C1 segment of cervical spinal cord (tissue), 14 donors: ENCODE measurements around the gene BTG4.

Experiments
- DNase-seq, 14 donors: peaks; one replicate each; lab custom pipeline; 2025; lab: John Stamatoyannopoulos, UW

Gene BTG4

GRCh38 chr11:111537336-111537860 lies 25.2 kb upstream of the BTG4 start:
- no peak for DNase-seq

DNA sequence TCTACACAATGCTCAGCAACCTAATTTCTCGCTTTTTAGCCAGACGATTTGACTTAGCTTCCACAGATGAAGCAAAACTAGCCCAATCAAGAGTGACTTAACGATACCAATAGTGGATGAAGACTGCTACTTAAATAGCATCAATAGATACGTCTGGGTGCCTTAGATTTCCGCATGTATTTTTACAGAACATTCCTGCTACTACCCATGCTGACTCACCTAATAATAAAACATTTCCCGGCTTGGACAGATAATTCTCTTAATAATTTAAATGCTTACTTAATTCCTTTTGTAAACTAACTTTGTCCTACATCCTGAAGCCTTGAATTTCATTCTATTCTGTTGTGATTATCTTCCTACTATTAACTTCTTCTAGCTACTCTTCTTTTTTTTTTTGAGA lies 23.1 kb upstream of the BTG4 start:
- DNase-seq = no peak

DNA sequence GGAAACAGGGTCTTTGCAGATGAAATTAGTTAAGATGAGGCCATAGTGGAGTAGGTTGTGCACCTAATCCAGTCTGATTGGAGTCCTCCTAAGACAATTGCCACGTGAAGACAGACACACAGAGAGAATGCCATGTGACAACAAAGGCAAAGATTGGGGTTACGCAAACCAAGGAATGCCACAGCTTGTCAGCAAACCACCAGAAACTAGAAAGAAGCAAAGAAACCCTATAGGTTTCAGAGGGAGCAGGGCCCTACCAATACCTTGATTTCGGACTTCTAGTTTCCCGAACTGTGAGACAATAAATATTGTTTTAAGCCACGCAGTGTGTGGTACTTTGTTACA lies 20.2 kb upstream of the BTG4 start:
- no peak for DNase-seq

DNA sequence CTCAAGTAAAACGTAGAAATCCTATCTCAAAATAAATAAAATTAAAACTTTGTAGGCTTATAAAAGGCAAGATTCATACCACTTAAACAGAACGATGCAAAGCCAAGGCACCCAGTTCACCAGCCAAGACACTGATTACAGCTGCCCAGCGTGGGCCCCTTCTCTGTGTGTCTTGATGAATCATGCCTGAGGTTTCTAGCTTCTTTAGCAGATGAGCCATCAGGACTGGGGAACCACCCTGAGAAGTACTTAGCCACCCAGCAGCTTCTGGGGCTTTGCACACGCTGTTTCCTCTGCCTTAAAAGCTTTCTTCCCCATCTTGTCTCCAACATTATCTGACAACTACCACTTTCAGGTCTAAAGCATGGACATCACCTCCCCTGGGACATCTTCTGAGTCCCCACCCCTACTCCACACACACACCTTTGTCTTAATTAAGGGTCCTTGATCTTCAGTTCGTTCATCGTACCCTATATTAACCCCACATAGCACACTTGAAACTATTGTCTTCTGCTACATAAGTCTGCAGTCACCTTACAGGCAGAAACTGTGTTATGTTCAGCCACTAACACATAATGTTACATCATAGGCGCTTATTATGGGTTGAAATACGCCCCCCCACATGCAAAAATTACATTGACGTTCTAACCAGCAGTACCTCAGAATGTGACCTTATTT lies 19.6 kb upstream of the BTG4 start:
- DNase-seq = no peak

- no peak for DNase-seq
Observed at GRCh38 chr11:111531136-111531535, 18.9 kb upstream of the BTG4 start.

DNA sequence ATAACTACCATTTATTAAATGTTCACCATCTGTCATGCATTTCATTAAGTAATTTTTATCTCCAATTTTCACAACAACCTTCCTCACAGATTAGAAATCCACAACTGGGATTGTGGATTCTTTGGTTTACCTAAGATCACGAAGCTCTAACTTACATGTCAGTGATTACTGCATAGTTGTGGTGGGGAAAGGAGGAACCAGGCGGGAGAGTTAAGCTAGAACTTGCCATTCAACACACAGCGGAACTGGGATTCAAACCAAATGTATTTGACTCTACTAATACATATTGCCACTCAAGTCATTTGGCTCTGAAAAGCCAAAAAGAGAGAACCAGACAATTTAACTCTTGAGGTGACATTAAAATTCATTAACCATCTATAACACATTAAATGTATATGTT lies 17.9 kb upstream of the BTG4 start:
- no peak for DNase-seq

- no peak for DNase-seq
Observed at GRCh38 chr11:111528557-111528956, 16.4 kb upstream of the BTG4 start.

- no peak for DNase-seq
Observed at GRCh38 chr11:111527279-111527678, 15.1 kb upstream of the BTG4 start.

DNA sequence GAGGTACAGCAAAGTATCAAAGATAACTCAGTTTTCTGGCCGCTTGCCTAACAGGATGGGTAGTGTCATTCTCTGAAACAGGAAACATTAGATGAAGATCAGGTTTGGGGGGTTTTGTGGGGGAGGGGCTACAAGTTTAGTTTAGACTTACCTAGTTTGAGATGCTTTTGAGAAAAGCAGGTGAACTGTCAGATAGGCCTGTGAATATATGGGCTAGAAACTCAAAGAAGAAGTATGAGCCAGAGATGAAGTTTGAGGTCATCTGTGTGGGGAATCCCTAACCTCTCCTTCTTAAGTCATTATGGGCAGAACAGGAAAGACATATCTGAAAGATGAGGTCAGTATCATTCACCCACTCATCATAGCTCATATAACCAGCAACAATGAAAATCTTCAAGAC lies 14.3 kb upstream of the BTG4 start:
- DNase-seq = no peak

GRCh38 chr11:111525456-111525855 lies 13.3 kb upstream of the BTG4 start:
- DNase-seq = no peak

- DNase-seq = no peak
Observed at GRCh38 chr11:111524056-111524455, 11.9 kb upstream of the BTG4 start.

- no peak for DNase-seq
Observed at GRCh38 chr11:111523343-111523742, 11.2 kb upstream of the BTG4 start.

DNA sequence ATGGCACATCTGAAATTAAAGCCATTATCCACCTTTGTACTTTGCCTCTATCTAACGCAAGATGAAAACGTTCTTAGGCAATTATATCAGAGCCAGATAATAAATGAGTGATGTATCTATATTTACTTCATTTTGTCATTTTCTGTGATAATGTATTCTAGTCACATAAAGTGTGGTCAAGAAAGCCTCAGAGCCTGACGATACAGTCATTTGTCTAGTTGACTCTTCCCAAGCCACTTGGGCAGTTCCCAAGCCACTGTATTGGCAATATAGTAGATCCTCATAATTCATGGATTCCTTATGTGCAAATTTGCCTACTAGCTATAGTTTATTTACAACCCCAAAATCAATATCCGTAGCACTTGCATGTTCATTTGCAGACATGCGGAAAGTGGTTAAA lies 10.2 kb upstream of the BTG4 start:
- no peak for DNase-seq

- DNase-seq = no peak
Observed at GRCh38 chr11:111521135-111521534, 8.9 kb upstream of the BTG4 start.

GRCh38 chr11:111520560-111520959 lies 8.4 kb upstream of the BTG4 start:
- DNase-seq = no peak

- DNase-seq = no peak
Observed at GRCh38 chr11:111518668-111519067, 6.5 kb upstream of the BTG4 start.

GRCh38 chr11:111515591-111515990 lies 3.4 kb upstream of the BTG4 start:
- no peak for DNase-seq

DNA sequence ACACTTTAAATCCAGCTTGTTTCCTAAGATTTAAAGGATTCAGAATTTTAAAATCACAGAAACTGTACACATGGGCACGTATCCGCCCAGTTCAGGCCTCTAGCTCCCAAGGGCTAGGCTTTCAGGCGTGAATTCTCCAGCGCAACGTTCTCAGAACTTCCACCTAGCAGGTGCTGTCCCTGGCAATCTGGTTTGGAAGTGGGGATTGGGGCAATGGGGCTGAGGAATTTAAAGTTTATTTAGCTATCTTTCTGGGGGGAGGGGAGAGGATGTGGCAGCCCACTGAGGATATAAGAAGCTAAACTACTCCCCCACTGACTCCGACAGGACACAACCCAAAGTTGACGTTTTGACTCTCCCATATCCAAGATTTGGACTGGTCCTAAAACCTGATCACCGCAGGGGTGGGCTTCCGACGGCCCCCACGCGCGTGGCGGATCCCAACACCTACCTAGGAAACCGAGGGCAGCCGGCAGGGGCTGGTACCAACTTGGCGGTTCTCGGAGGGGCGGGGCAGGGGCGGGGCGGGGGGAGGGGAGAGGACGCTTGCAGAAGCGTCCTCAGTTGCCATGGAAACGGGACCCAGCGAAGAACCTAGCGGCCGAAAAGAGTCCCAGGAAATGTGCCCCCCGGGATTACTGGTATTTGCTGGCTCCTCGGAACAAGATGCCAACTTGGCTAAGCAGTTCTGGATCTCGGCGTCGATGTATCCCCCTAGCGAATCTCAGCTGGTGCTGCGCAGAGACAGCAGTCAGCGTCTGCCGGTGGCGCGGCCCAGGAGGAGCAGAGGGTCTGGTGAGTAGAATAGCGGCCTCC lies 2.2 kb upstream of the BTG4 start, which contains the start of gene HOATZ:
Gene HOATZ, plus strand, starts transcription at position 563 of the 816 bp plus-strand sequence. Its CDS starts 7 bp downstream, at position 570.
- DNase-seq = peak in 2 of 14 donors; percentile 14 to 28

DNA sequence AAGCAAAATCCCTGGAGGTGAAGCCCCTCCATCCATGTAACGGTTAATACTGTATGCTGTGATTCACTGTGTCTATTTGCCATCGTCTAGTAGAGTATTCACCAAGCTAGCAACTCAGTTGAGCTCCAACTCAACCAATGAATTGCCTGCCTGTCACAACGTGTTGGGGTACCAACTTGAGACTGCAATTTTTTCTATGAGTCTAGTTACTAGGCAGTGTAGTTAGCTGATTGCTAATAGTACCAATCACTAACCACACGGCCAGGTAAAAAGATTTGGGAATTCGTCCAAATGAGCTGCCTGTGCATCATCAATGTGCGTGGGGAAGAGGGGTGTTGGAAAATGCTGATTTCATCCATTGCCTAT lies 1.0 kb upstream of the BTG4 start:
- no peak for DNase-seq

DNA sequence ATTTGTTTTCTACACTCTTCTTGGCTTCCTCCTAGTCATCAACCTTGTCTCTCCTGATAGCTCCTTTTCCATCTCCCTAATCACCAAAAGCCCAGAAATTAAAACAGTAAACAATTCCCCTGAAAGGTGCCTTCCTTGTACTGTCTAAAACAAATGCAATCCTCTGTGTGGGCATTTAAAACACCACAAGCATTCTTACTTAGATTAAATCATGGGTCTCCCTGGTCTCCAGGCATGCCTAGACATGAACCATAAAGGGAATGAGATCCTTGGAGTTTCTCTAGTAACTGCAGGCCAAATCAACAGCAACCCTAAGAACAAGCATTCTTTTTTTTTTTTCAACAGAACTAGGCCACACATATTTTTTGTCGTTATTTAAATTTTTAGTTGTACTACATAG lies 1.9 kb downstream of the BTG4 start:
- no peak for DNase-seq

DNA sequence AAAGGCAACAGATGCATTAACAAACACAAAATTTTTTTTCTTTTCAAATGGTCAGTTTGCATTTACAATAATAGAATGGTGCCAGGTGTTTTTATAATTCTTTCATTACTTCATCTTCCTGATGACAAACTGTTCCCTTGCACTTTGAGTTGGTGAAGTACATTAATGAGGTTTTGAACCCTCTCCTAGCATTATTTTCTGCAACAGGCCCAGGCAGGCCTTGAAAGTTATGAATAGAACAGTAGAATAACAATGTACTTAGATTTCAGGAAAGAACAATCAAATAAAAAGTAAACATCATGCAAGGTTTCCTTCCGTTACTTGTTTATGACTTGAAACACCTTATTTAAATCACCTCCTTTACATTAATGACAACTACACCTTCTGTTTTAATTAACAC lies 9.6 kb downstream of the BTG4 start:
- DNase-seq = no peak

- DNase-seq = no peak
Observed at GRCh38 chr11:111500481-111500880, 11.7 kb downstream of the BTG4 start.

DNA sequence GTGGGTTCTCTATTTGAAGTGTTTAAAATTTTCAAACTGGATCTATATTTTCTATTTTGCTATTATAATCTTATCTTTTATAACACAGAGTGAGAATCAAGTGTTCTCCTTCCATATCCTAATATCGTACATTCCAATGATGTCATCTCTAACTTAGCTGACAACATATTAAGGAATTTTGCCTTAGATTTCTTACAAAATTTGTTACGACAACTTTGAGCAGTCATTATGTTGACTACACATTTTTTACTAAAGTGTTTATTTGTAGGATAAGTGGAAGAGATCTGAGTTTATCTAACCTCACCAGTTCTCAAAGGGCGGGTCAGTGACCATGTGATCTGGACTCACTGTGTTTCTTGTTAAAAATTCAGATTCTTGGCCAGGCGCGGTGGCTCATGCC lies 12.7 kb downstream of the BTG4 start:
- no peak for DNase-seq
